GM18907 (cell line): ENCODE results near the gene CASTOR1.
A peak's percentile ranks its signal among the peaks of the same experiment; 100 is the strongest.

Experiments used
- ATAC-seq: cut with Tn5 transposase; IDR thresholded peaks from one replicate; pipeline ENCODE4 v1.9.1; 2021; ENCODE audit warnings: mild to moderate bottlenecking, moderate library complexity; ENCODE audit not compliant: unreplicated experiment

Gene CASTOR1

DNA sequence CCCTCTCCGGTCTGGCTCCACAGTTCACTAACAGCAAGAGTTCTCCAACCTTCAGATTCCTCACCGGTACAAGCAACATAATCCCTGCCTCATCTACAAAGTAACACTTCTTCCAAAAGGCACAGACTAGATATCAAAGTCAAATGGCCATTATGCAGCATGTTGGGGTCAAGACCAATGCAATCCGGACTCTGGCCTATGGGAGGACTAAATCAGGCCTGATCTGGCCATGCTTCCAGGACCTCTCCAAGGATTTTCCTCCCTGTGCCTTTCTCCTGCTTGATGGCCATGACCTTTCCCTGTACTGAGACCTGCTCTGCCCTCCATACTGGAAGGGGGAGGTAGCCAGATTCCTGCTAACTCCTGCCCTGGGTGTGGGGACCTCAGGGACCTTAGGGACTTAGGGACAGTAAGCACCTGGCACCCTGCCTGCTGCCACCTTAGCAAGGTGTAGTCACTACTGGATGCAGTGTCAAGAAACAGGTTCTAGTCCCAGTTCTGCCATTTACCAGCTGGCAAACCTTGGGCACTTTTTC lies 30.8 kb upstream of the CASTOR1 start:
- no peak for ATAC-seq

DNA sequence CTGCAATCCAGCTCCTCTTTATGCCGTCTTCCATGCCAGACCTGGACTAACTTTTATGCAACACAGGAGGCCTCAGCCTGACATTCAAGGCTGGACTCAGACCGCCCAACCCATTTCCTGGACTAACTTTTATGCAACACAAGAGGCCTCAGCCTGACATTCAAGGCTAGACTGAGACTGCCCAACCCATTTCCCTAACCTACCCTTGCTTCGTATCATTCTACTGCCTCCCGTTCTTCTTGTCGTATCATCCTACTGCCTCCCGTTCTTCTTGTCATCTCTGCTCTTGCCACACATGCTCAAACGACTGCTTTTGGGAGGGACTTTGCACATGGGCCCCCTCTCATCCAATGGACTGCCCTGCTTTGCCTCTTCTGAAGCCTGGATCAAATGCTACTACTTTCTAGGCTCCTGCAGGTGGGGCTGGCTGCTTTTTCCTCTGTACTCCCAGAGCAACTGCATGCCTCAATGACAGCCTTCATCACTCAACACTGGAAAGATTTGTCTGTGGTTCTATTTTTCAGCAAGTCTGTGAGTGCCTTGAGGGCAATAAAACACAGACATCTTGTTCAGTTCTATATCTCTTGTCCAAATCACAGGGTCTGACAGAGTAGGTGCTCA lies 29.6 kb upstream of the CASTOR1 start:
- ATAC-seq = no peak

- ATAC-seq = no peak
Observed at GRCh38 chr22:30317778-30318177, 28.5 kb upstream of the CASTOR1 start.

- no peak for ATAC-seq
Observed at GRCh38 chr22:30315962-30316576, 26.8 kb upstream of the CASTOR1 start.

- peak; percentile 44 for ATAC-seq
Observed at GRCh38 chr22:30314915-30315314, 25.6 kb upstream of the CASTOR1 start.

DNA sequence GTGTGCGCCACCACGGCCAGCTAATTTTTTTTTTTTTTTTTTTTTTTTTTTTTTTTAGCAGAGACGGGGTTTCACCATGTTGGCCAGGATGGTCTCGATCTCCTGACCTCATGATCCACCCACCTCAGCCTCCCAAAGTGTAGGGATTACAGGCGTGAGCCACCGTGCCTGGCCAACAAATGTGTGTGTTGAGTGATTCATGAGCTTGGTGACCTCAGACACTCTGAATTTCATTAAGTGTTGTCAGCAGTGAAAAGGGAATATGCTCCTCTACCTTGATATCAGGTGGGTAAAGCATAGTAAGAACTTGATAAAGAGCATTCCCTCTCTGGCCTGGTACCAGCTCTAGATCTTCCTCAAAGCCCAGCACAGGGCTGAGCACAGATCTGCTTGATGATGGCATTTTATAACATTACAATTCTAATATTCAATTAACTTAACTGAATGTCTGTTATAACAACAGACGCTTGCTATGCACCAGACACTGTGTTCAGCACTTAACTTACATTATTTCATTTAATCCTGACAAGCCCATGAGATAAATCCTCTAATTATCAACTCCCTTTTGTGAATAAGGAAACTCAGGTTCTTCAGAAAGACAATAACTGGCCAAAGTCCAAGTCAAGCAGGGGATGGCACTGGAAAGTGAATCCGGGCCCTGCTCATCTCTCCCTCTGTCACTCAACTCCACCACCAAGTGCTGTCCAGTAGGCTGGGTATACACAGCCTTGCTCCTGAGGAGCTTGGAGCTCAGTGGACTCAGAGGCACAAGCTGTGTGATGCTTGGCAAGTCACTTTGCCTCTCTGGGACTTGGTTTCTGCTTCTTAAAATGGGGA lies 24.4 kb upstream of the CASTOR1 start:
- ATAC-seq = no peak

DNA sequence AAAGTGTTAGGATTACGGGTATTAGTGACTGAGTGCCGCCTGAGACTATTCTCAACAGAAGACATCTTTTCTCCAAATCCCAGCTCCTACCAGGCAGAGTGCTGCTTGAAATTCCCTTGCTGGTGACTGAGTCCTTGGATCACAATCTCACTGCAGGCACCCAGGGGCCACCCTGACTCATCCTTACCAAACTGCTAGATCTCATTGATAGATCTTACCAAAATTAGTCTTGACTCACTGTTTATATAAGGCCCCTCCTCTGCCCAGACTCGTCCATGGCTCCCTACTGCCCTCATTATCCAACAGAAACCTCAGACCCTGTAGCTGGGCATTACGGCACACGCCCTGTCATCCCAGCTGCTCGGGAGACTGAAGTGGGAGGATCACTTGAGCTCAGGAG lies 22.7 kb upstream of the CASTOR1 start:
- ATAC-seq = no peak

- ATAC-seq = no peak
Observed at GRCh38 chr22:30310881-30311771, 21.8 kb upstream of the CASTOR1 start.

- ATAC-seq = peak; percentile 33
Observed at GRCh38 chr22:30309951-30310741, 20.8 kb upstream of the CASTOR1 start.

DNA sequence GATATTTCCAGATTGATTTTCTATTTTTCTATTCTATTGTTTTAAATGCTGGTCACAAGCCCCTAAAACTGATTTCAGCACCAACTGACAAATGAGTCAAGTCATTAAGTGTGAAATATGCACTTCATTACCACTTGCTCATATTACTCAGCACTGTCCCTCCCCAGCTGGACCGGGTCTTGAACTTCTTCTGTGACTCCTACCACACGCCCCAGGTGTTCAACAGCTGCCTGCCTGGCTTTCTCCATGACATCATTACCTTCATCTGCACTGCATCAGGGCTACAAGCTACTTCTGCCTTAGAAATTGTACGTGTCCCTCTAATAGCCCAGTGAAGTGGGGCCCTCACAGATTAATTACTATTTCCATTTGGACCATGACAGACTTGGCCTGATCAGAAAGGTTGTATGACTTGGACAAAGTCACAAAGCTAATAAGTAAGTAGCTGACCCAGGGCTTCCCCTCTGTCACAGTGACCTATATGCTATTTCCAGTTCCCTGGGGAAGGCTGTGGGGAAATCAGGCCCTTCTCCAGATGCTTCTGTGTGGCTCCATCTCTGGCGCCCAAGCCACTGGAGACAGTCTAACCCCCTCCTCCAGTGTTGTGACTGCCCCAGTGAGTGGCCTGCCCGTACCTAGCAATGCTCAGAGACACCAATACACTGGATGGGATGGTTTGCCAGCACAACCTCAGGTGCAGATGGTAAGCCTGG lies 19.4 kb upstream of the CASTOR1 start:
- peak; percentile 31 for ATAC-seq

GRCh38 chr22:30308093-30308492 lies 18.8 kb upstream of the CASTOR1 start:
- no peak for ATAC-seq

- ATAC-seq = no peak
Observed at GRCh38 chr22:30307041-30307574, 17.8 kb upstream of the CASTOR1 start.

DNA sequence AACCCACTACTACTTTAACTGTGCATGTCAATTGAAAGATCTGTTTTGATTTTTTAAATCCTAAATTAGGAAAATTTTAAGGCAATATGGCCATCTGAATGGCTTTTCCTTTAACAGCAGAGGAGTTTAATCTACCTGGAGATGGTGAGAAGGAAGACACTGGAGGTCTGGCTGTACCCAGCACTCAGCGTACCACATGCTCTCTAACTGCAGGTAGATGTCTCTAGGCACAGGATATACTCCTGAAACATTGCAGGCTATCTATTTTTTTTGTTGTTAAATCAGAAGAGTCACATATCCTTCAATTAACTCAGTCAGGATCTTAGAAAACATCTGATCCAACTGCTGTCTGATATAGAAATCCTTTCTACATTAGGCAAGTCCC lies 17.3 kb upstream of the CASTOR1 start:
- ATAC-seq = no peak

DNA sequence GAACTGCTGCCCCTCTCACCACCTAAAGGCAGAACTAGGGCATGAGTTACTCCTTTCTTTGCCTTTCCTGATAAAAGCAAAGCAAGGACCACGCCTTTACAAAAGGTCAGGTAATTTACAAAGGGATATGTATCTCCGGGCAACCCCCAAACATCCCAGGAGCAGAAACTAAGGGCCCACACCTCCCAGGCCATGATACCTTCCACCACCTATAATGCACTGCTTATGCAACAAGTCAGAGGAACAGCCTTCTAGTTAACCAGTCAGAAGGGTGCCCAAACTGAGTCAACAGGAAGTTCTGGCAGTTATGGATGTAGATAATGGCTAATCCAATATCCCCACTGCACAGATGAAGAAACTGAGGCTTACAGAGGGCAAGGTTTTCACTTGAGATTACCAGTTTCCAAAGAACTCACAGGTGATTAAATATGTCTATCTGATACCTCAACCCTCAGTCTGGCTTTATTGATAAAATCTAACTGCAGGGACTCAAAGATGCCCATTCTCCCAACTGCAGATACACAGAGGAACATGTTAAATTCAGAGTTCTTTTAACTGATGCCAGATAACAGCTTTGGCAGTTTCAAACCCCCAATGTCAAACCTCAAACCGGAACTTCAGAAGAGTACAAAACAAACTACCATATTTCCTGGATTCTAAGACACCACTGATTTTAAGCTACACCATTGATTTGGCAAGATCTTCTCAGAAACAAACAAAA lies 16.8 kb upstream of the CASTOR1 start:
- ATAC-seq = no peak

- peak; percentile 51 for ATAC-seq
Observed at GRCh38 chr22:30305519-30305905, 16.2 kb upstream of the CASTOR1 start.

DNA sequence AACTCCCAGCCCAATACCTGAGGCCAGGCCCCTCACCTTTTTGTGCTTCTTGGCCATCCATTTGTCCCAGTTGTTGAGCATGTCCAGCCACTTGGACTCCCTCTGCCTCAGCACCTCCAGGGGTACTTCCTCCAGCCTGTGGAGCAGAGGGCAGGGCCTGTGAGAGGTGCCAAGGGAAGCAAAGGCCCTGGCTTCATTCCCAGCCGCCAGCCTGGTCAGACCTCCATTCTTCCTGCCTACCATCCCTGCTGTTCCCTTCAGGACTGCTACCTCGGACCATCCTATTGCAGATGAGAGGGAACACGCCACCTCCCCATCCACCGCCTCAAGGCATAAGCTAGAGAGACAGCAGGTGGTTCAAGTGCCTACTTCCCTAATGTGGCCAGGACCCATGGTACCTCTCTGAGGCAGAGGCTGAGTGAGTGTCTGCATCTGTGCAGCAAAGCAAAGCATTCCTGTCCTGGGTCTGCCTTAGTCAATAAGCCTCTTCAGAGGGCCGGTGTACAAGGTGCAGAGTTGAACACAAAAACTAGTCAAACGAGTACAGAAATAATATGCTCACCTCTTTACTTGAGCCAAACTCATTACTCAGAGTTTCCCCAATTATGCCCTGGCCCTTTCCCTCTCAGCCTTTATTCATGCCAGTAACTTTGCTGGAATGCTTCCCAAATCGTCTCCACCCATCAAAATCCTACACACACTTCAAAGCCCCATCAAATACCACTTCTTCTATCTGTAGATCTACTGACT lies 15.4 kb upstream of the CASTOR1 start:
- no peak for ATAC-seq

DNA sequence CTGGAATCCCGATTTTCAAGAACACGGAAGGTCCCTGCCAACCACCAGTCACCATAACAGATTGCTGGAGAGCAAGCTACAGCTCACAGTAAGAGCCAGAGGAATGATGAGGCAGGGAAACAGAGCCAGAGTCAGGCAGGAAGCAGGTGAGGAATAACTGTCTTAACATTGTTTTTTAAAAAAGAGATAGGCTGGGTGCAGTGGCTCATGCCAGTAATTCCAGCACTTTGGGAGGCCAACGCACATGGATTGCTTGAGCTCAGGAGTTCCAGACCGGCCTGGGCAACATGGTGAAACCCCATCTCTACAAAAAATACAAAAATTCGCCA lies 13.5 kb upstream of the CASTOR1 start:
- no peak for ATAC-seq
